NB4 (cell line): Measurements from ENCODE around the gene MTRFR.

Experiments
- DNase-seq: peaks from one replicate; pipeline ENCODE4 v3.0.0; 2010; ENCODE audit warnings: low read depth
- H3K4me3 ChIP-seq: one replicate; pipeline ENCODE4 v1.5.1; 2011; ENCODE audit warnings: mild to moderate bottlenecking, low read depth, low read length, moderate library complexity
- CTCF ChIP-seq: IDR thresholded peaks from one replicate; pipeline ENCODE4 v1.5.1; 2012; ENCODE audit warnings: low read depth, low read length
- MAX ChIP-seq: IDR thresholded peaks from 2 replicates; pipeline ENCODE4 v1.6.1; 2011; ENCODE audit warnings: low read depth, low read length
- MYC ChIP-seq: IDR thresholded peaks from 2 replicates; pipeline ENCODE4 v1.6.1; 2011; ENCODE audit warnings: low read depth, low read length
- POLR2A ChIP-seq: IDR thresholded peaks from 2 replicates; pipeline ENCODE4 v1.6.1; 2011; ENCODE audit warnings: mild to moderate bottlenecking; ENCODE audit not compliant: insufficient read length; ENCODE audit errors: extremely low read depth

Gene MTRFR

GRCh38 chr12:123237646-123238329 lies 4.6 kb downstream of the MTRFR start:
- H3K4me3 ChIP-seq, result no peak overlapping the region
- TF ChIP-seq MAX, result peak; percentile 38; the same call in 1 of the 2 replicates
- TF ChIP-seq CTCF, result peak; percentile 95
- TF ChIP-seq MYC, result no peak
- no peak for TF ChIP-seq POLR2A
- peak; percentile 80 for DNase-seq

- no peak overlapping the region for H3K4me3 ChIP-seq
- no peak for DNase-seq
- TF ChIP-seq CTCF (no peak), MAX (no peak), POLR2A (no peak), MYC (no peak)
These were observed 5.1 kb downstream of the MTRFR start for GRCh38 chr12:123238330-123238682.

GRCh38 chr12:123238961-123239360 lies 5.7 kb downstream of the MTRFR start:
- DNase-seq, result no peak
- no peak overlapping the region for H3K4me3 ChIP-seq
- TF ChIP-seq MAX, result no peak
- no peak for TF ChIP-seq MYC
- no peak for TF ChIP-seq CTCF
- TF ChIP-seq POLR2A, result no peak

GRCh38 chr12:123242116-123242904 lies 9.1 kb downstream of the MTRFR start:
- no peak for DNase-seq
- TF ChIP-seq CTCF (no peak), POLR2A (no peak), MYC (no peak), MAX (no peak)
- no peak overlapping the region for H3K4me3 ChIP-seq

- H3K4me3 ChIP-seq, result no peak overlapping the region
- TF ChIP-seq MYC (no peak), CTCF (no peak), MAX (no peak), POLR2A (no peak)
- no peak for DNase-seq
These were observed 10.5 kb downstream of the MTRFR start for GRCh38 chr12:123243671-123244262.
